GM12873 (cell line): ENCODE measurements around the gene LGALS16.

Experiments
- TF ChIP-seq, protein P1 (sequence below): IDR thresholded peaks from 2 replicates; pipeline ENCODE4 v1.5.1; 2012; ENCODE audit warnings: low read depth, mild to moderate bottlenecking, moderate library complexity, low read length, control low read depth; ENCODE audit not compliant: insufficient read depth; ENCODE audit errors: missing control alignments

LGALS16 gene

DNA sequence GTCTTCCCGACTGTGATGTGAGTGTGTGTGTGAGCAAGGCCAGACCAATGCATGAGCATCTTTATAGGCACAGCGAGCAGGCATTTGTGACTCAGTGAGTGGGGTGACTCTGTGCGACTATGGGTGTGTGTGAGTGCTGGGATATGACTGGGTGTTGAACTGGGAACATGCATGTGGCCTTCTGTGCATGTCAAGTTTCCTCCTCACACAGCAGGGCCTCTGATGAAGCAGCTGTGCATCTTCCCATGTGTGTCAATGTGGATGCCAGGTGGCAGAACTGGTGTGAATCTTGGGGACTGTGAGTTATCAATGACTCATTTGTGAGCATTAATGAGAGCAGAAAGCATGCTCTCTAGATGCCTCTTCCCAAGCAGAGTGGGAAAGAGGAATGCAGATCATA, 36.5 kb downstream of the LGALS16 start:
- TF ChIP-seq, protein P1, sequence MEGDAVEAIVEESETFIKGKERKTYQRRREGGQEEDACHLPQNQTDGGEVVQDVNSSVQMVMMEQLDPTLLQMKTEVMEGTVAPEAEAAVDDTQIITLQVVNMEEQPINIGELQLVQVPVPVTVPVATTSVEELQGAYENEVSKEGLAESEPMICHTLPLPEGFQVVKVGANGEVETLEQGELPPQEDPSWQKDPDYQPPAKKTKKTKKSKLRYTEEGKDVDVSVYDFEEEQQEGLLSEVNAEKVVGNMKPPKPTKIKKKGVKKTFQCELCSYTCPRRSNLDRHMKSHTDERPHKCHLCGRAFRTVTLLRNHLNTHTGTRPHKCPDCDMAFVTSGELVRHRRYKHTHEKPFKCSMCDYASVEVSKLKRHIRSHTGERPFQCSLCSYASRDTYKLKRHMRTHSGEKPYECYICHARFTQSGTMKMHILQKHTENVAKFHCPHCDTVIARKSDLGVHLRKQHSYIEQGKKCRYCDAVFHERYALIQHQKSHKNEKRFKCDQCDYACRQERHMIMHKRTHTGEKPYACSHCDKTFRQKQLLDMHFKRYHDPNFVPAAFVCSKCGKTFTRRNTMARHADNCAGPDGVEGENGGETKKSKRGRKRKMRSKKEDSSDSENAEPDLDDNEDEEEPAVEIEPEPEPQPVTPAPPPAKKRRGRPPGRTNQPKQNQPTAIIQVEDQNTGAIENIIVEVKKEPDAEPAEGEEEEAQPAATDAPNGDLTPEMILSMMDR, result no peak

DNA sequence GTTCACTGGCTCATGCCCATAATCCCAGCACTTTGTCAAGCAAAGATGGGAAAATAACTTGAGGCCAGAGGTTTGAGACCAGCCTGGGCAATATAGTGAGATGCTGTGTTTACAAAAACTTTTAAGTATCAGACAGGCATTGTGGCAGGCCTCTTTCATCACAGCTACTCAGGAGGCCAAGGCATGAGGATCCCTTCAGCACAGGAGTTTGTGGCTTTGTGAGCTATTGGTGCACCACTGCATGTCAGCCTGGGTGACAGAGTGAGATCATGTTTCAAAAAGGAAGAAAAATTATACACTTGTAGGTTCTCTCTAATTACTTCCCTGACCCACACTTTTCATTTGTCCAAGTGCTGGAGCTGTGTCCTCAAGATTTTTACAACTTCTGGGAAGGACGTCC, 37.1 kb downstream of the LGALS16 start:
- TF ChIP-seq, protein P1, result no peak

DNA sequence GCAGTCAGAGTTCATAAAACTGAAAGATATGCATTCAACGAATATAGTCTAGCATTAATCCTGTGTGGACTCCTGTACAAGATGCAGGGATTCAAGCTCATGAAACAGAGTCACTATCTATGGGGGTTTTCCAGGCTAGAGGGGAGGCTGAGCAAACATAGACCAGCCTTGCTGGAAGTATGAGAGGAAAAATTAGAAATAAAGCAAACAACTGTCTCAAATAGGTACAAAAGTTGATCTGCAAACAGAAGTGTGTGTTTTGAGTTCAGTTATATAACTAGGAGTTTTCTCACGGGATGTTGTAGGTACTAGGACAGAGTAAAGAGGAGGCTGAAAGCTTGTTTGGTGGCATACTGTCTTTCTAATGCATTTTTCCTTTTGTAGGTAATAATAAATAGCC, 40.0 kb downstream of the LGALS16 start:
- TF ChIP-seq, protein P1, result no peak

DNA sequence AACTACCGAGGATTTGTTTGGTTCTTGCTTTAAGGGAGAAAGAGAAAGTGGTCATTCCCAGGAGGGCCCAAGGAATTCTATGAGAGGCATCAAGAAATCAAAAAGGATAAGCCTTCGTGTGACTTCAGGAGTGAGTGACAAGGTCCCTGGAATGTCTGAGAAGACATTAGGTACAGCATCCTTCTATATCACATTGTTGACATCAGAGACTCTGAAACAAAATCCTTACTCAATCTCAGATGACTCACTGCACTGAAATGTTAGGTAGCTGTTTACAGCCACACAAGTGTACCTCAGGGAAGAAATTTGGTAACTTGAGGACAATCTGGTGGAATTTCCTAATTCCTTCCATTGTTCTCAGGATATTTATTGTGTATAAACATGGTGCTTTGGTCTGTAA, 40.7 kb downstream of the LGALS16 start:
- TF ChIP-seq, protein P1, result no peak

DNA sequence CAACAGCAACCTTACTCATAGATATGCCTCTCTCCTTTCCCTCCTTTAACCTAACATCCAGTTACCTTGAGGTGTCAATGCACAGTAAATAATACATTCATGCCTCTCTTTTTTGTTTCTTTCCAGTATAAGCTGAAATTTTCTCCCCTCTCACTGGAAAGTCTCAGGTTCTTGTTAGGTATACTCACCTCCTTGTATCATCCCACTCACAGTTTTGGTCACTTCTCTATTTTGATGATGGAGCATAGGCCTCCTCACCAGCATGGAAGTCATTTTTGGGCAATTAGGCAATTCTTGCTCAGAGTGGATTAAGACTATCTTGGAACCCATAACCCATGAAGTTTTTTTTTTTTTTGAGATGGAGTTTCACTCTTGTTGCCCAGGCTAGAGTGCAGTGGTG, 42.8 kb downstream of the LGALS16 start:
- TF ChIP-seq, protein P1, result no peak

DNA sequence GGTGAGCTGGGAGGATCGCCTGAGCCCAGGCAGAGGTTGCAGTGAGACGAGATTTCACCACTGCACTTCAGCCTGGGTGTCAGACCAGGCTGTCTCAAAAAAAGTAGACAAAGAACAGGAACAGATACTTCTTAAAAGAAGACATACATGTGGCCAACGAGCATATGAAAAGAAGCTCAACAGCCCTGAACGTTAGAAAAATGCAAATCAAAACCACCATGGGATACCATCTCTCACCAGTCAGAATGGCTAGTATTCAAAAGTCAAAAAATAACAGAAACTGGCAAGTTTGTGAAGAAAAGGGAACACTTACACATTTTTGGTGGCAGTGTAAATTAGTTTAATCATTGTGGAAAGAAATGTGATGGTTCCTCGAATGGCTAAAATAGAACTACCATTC, 45.6 kb downstream of the LGALS16 start:
- TF ChIP-seq, protein P1, result no peak

DNA sequence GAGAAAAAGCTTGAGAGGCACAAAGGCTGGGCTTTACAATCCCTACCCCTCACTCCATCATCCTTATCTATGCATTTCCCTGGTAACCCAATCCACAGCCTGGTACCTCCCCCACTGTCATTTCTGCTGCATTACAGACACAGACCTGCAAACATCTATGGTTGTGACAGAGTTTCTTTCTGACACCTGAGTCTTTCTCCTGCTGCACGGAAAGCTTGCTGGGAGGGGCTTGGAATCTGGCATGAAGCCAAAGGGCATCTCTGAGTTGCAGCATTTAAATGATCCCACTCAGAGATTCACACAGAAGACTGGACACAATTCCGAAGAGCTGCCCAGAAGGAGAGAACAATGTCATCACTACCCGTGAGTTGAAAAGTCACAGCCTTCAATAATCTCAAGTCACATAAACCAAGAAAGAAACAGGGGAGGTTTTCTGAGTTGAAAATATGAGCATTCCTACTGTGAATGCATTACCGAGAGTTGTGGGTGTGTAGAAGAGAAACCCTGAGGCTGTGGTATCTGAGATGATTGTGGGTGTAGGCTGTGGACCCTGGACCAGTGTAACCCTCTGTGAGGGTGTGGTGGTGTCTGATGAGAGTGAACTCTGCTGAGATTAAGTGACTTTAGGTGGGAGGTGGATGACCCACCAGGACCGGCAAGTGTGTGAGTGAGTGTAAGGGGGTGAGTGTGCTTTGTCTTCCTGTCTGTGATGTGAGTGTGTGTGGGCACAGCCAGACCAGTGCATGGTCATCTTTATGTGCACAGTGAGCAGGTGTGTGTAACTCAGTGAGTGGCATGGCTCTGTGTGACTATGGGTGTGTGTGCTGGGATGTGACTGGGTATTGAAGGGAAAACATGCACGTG, 48.7 kb downstream of the LGALS16 start, which contains the start of gene LGALS14:
Gene LGALS14 (plus strand): TSS at position 301 of the 864 bp plus-strand sequence. CDS start 48 bp downstream, at position 349.
- TF ChIP-seq, protein P1, result no peak
